ENCODE results near the gene RIPPLY1.
"Not testable (repeated sequence)": the region's sequence is repeated elsewhere in the genome, so short reads cannot be mapped to it uniquely, and the experiment has no call there.

The RIPPLY1 gene

GRCh38 chrX:106891762-106892460, 11.2 kb downstream of the RIPPLY1 start:
- no peak for TF ChIP-seq CTCF (IDR thresholded peaks at IDR 0.05; ENCODE audit: low read depth, low read length)
- no peak overlapping the region for H3K4me3 ChIP-seq (ENCODE audit: low read depth, low read length)

GRCh38 chrX:106889468-106889867, 13.7 kb downstream of the RIPPLY1 start:
- no peak for TF ChIP-seq CTCF (IDR thresholded peaks at IDR 0.05; ENCODE audit: low read depth, low read length)

GRCh38 chrX:106875151-106875550, 28.0 kb downstream of the RIPPLY1 start:
- no peak for TF ChIP-seq CTCF (IDR thresholded peaks at IDR 0.05; ENCODE audit: low read depth, low read length)
- H3K4me3 ChIP-seq (ENCODE audit: low read depth, low read length) = no peak overlapping the region

More at GRCh38 chrX:106889468-106889867, 13.7 kb downstream of the RIPPLY1 start:
- H3K4me3 ChIP-seq (ENCODE audit: low read depth, low read length) = no peak overlapping the region

- TF ChIP-seq CTCF (IDR thresholded peaks at IDR 0.05; ENCODE audit: low read depth, low read length) = peak; percentile 19; the same call in 1 of the 2 replicates
- H3K4me3 ChIP-seq (ENCODE audit: low read depth, low read length) = no peak overlapping the region
These were observed 29.1 kb downstream of the RIPPLY1 start for GRCh38 chrX:106874075-106874474.

- not testable (repeated sequence) for H3K4me3 ChIP-seq (ENCODE audit: low read depth, low read length)
These were observed 30.3 kb downstream of the RIPPLY1 start for GRCh38 chrX:106872796-106873195.

GRCh38 chrX:106863697-106864096, 39.4 kb downstream of the RIPPLY1 start:
- no peak for TF ChIP-seq CTCF (IDR thresholded peaks at IDR 0.05; ENCODE audit: low read depth, low read length)
- H3K4me3 ChIP-seq (ENCODE audit: low read depth, low read length) = no peak overlapping the region

- TF ChIP-seq CTCF (IDR thresholded peaks at IDR 0.05; ENCODE audit: low read depth, low read length) = peak; percentile 56
- no peak overlapping the region for H3K4me3 ChIP-seq (ENCODE audit: low read depth, low read length)
These were observed 40.0 kb downstream of the RIPPLY1 start for GRCh38 chrX:106862972-106863688.

All from WI38 (cell line).